NOMO-1 (cell line): Measurements from ENCODE around the gene EDRF1.
"Not testable (repeated sequence)": the region's sequence is repeated elsewhere in the genome, so short reads cannot be mapped to it uniquely, and the experiment has no call there.

ENCODE experiments used
- DNase-seq, 2 experiments: peaks; one replicate each; lab custom pipeline; 2025; ENCODE audit not compliant: unreplicated experiment in 2 of 2; lab: John Stamatoyannopoulos, UW

The EDRF1 gene

GRCh38 chr10:125700355-125700911, 19.1 kb upstream of the EDRF1 start:
- DNase-seq: peak in 1 of 2 experiments; percentile 21

- no peak for DNase-seq
Measured at GRCh38 chr10:125707541-125708468, 11.7 kb upstream of the EDRF1 start.

GRCh38 chr10:125708971-125709503, 10.5 kb upstream of the EDRF1 start:
- no peak for DNase-seq

GRCh38 chr10:125709553-125710474, 9.7 kb upstream of the EDRF1 start:
- no peak for DNase-seq

- DNase-seq: no peak
Measured at GRCh38 chr10:125711110-125711750, 8.3 kb upstream of the EDRF1 start.

- not testable (repeated sequence) for DNase-seq
Measured at GRCh38 chr10:125714728-125715127, 4.8 kb upstream of the EDRF1 start.

GRCh38 chr10:125720002-125720382, 483 bp downstream of the EDRF1 start:
- DNase-seq: no peak

GRCh38 chr10:125721035-125721434, 1.5 kb downstream of the EDRF1 start:
- DNase-seq: no peak

- DNase-seq: no peak
Measured at GRCh38 chr10:125722811-125723210, 3.3 kb downstream of the EDRF1 start.

- no peak for DNase-seq
Measured at GRCh38 chr10:125726914-125727313, 7.4 kb downstream of the EDRF1 start.

- no peak for DNase-seq
Measured at GRCh38 chr10:125727436-125727835, 7.9 kb downstream of the EDRF1 start.

GRCh38 chr10:125734148-125734547, 14.6 kb downstream of the EDRF1 start:
- DNase-seq: no peak

GRCh38 chr10:125734823-125735222, 15.3 kb downstream of the EDRF1 start:
- no peak for DNase-seq

GRCh38 chr10:125738206-125738605, 18.7 kb downstream of the EDRF1 start:
- DNase-seq: no peak

GRCh38 chr10:125739994-125740679, 20.6 kb downstream of the EDRF1 start:
- DNase-seq: no peak

- no peak for DNase-seq
Measured at GRCh38 chr10:125742465-125742864, 23.0 kb downstream of the EDRF1 start.

- no peak for DNase-seq
Measured at GRCh38 chr10:125744909-125745308, 25.4 kb downstream of the EDRF1 start.

- no peak for DNase-seq
Measured at GRCh38 chr10:125747417-125747816, 27.9 kb downstream of the EDRF1 start.

GRCh38 chr10:125756196-125756595, 36.7 kb downstream of the EDRF1 start:
- DNase-seq: no peak
